H1 (cell line): Measurements from ENCODE around the gene PTPRG. TPM values are rescaled to one million over a fixed set of nuclear protein-coding genes. Genes with fewer than 3 reads are reported as not detected.

Source experiments
- CTCF ChIA-PET: fragments of 300-600 bp; sonication (Branson Sonifier 250); formaldehyde crosslinking; loops from one replicate; lab custom pipeline; 2021; ENCODE audit not compliant: partially characterized antibody; lab: Charles Lee
- POLR2A ChIA-PET: fragments of 300-600 bp; sonication (Branson Sonifier 250); formaldehyde crosslinking; loops from one replicate; lab custom pipeline; 2021; ENCODE audit warnings: inconsistent platforms; ENCODE audit not compliant: partially characterized antibody; lab: Charles Lee
- DNase-seq, 2 experiments: peaks; one replicate each; pipeline versions ENCODE4 v3.0.0 to v3.0.0-alpha.2; 2010 to 2022; ENCODE audit warnings: low spot score in 2 of 2, low read depth in 1 of 2, mixed read lengths in 1 of 2
- FAIRE-seq: peaks from 2 replicates; lab custom pipeline; 2011; peaks lifted over from hg19 to GRCh38; lab: Jason Lieb, UNC
- H2AFZ ChIP-seq: 2 replicates; pipeline ENCODE4 v1.8.1; 2012; ENCODE audit warnings: low read length, inconsistent platforms
- H2AK5ac ChIP-seq: 2 replicates; pipeline ENCODE4 v1.6.1; 2013; ENCODE audit warnings: low read depth, low read length
- H2BK120ac ChIP-seq: replicated peaks from 2 replicates; pipeline ENCODE3; 2013; ENCODE audit warnings: low read depth, low read length, inconsistent platforms
- H2BK12ac ChIP-seq: 2 replicates; pipeline ENCODE4 v1.6.1; 2013; ENCODE audit warnings: low read depth, low read length
- H2BK15ac ChIP-seq: 2 replicates; pipeline ENCODE4 v1.6.1; 2013; ENCODE audit warnings: low read length
- H2BK20ac ChIP-seq: 2 replicates; pipeline ENCODE4 v1.6.1; 2013; ENCODE audit warnings: low read length
- H2BK5ac ChIP-seq: 2 replicates; pipeline ENCODE4 v1.6.1; 2013; ENCODE audit warnings: low read depth, low read length
- H3K14ac ChIP-seq: 2 replicates; pipeline ENCODE4 v1.6.1; 2013; ENCODE audit warnings: inconsistent platforms; ENCODE audit not compliant: insufficient read length
- H3K18ac ChIP-seq: 2 replicates; pipeline ENCODE4 v1.6.1; 2013; ENCODE audit warnings: low read length; ENCODE audit errors: extremely low read depth
- H3K23ac ChIP-seq: 2 replicates; pipeline ENCODE4 v1.6.1; 2013; ENCODE audit warnings: inconsistent platforms; ENCODE audit not compliant: insufficient read length
- H3K23me2 ChIP-seq: 2 replicates; pipeline ENCODE4 v1.6.1; 2013; ENCODE audit warnings: low read depth, low read length
- H3K27ac ChIP-seq: 2 replicates; pipeline ENCODE4 v1.6.1; 2011; ENCODE audit warnings: low read depth, low read length, inconsistent platforms
- H3K27me3 ChIP-seq, 4 experiments: replicated peaks in 1 of 4; 1 replicate in 1 of 4; 2 replicates in 3 of 4; pipeline versions ENCODE4 v1.6.1 to v1.8.1; 2011 to 2013; ENCODE audit warnings: low read length in 3 of 4, mild to moderate bottlenecking in 3 of 4, inconsistent platforms in 2 of 4, mixed read lengths in 2 of 4, moderate library complexity in 1 of 4; ENCODE audit not compliant: control insufficient read depth in 3 of 4, insufficient read depth in 3 of 4; ENCODE audit errors: extremely low read depth in 1 of 4
- H3K36me3 ChIP-seq, 4 experiments: 2 replicates each; pipeline versions ENCODE4 v1.6.1 to v1.8.1; 2011 to 2013; ENCODE audit warnings: mild to moderate bottlenecking in 4 of 4, low read length in 3 of 4, moderate library complexity in 2 of 4, control low read depth in 1 of 4, inconsistent platforms in 1 of 4; ENCODE audit not compliant: insufficient read depth in 4 of 4, control insufficient read depth in 2 of 4
- H3K4ac ChIP-seq: replicated peaks from 2 replicates; pipeline ENCODE3; 2013; ENCODE audit warnings: low read length, low read depth, mixed read lengths, inconsistent platforms; ENCODE audit not compliant: insufficient read length
- H3K4me1 ChIP-seq, 4 experiments: replicated peaks in 1 of 4; 1 replicate in 1 of 4; 2 replicates in 3 of 4; pipeline versions ENCODE4 v1.6.1 to v1.8.1; 2011 to 2013; ENCODE audit warnings: low read length in 3 of 4, inconsistent platforms in 2 of 4, mixed read lengths in 1 of 4; ENCODE audit not compliant: insufficient read depth in 4 of 4, control insufficient read depth in 3 of 4
- H3K4me2 ChIP-seq, 2 experiments: 2 replicates each; pipeline versions ENCODE4 v1.6.1 to v1.8.1; 2011 to 2013; ENCODE audit warnings: low read depth in 2 of 2, low read length in 2 of 2, control low read depth in 1 of 2, inconsistent platforms in 1 of 2, mild to moderate bottlenecking in 1 of 2; ENCODE audit not compliant: insufficient read depth in 1 of 2
- H3K4me3 ChIP-seq, 4 experiments: fragments of 200-600, 300-600 bp in 1 of 4; sonication (generic), shearing (Covaris generic), sonication (Bioruptor Twin) in 1 of 4; 2 replicates each; pipeline versions ENCODE4 v1.5.1 to v1.8.1; 2011 to 2016; ENCODE audit warnings: low read length in 4 of 4, low read depth in 3 of 4, control low read depth in 2 of 4, inconsistent platforms in 2 of 4, mild to moderate bottlenecking in 2 of 4, mixed read lengths in 1 of 4, moderate library complexity in 1 of 4; ENCODE audit not compliant: insufficient read depth in 2 of 4; ENCODE audit errors: extremely low read depth in 1 of 4
- H3K56ac ChIP-seq: replicated peaks from 2 replicates; pipeline ENCODE3; 2013; ENCODE audit warnings: low read depth, mild to moderate bottlenecking, mixed read lengths, low read length, inconsistent platforms; ENCODE audit not compliant: insufficient read length
- H3K79me1 ChIP-seq: 2 replicates; pipeline ENCODE4 v1.6.1; 2013; ENCODE audit warnings: low read depth, low read length, control low read depth
- H3K79me2 ChIP-seq, 2 experiments: 2 replicates each; pipeline versions ENCODE4 v1.6.1 to v1.8.1; 2012 to 2013; ENCODE audit warnings: low read length in 2 of 2, mild to moderate bottlenecking in 2 of 2, inconsistent platforms in 1 of 2; ENCODE audit not compliant: insufficient read depth in 2 of 2, control insufficient read depth in 1 of 2
- H3K9ac ChIP-seq, 4 experiments: replicated peaks in 1 of 4; 1 replicate in 1 of 4; 2 replicates in 3 of 4; pipeline versions ENCODE4 v1.6.1 to v1.8.1; 2011 to 2013; ENCODE audit warnings: low read depth in 3 of 4, low read length in 3 of 4, control low read depth in 2 of 4, mild to moderate bottlenecking in 2 of 4, moderate library complexity in 2 of 4, inconsistent platforms in 1 of 4; ENCODE audit errors: extremely low read depth in 1 of 4
- H3K9me3 ChIP-seq, 2 experiments: 2 replicates each; pipeline versions ENCODE4 v1.6.1 to v1.8.1; 2012 to 2013; ENCODE audit warnings: mild to moderate bottlenecking in 2 of 2, moderate library complexity in 2 of 2, control low read depth in 1 of 2, inconsistent platforms in 1 of 2, low read depth in 1 of 2, low read length in 1 of 2, mixed read lengths in 1 of 2; ENCODE audit not compliant: insufficient read depth in 2 of 2
- H4K20me1 ChIP-seq, 2 experiments: replicated peaks in 1 of 2; 2 replicates each; pipeline versions ENCODE3 to v1.8.1; 2011 to 2013; ENCODE audit warnings: inconsistent platforms in 2 of 2, low read length in 2 of 2, mild to moderate bottlenecking in 1 of 2; ENCODE audit not compliant: insufficient read depth in 2 of 2, control insufficient read depth in 1 of 2
- H4K5ac ChIP-seq: 2 replicates; pipeline ENCODE4 v1.6.1; 2013; ENCODE audit warnings: low read length, low read depth, mixed read lengths, inconsistent platforms; ENCODE audit not compliant: insufficient read length
- H4K8ac ChIP-seq: 2 replicates; pipeline ENCODE4 v1.8.0; 2013; ENCODE audit warnings: mild to moderate bottlenecking, moderate library complexity, low read length, inconsistent platforms; ENCODE audit not compliant: insufficient read depth; ENCODE audit errors: extremely low read depth
- H4K91ac ChIP-seq: replicated peaks from 2 replicates; pipeline ENCODE3; 2013; ENCODE audit warnings: low read length, mixed read lengths, inconsistent platforms; ENCODE audit not compliant: insufficient read length
- CTBP2 ChIP-seq: IDR thresholded peaks from 2 replicates; pipeline ENCODE4 v1.7.0; 2011; ENCODE audit warnings: borderline replicate concordance, mild to moderate bottlenecking, moderate library complexity, mixed read lengths, low read length; ENCODE audit not compliant: insufficient read depth, insufficient read length
- SIX5 ChIP-seq: IDR thresholded peaks from 2 replicates; pipeline ENCODE4 v1.6.1; 2011; ENCODE audit warnings: mild to moderate bottlenecking, low read depth, low read length
- SP1 ChIP-seq: IDR thresholded peaks from 2 replicates; pipeline ENCODE4 v1.6.1; 2011; ENCODE audit warnings: low read depth, low read length
- SP4 ChIP-seq: IDR thresholded peaks from 2 replicates; pipeline ENCODE4 v1.6.1; 2012; ENCODE audit warnings: low read length, inconsistent platforms
- TCF12 ChIP-seq: IDR thresholded peaks from 2 replicates; pipeline ENCODE4 v1.6.1; 2011; ENCODE audit warnings: low read depth, mild to moderate bottlenecking, low read length
- WGBS, 2 experiments: shearing (Covaris generic) in 1 of 2; methylation state at CpG; one replicate each; pipeline versions ENCODE4 v1.1.6 to v1.1.7; 2013 to 2015; ENCODE audit warnings: low lambda C conversion rate in 2 of 2, mixed read lengths in 2 of 2, inconsistent platforms in 1 of 2, low coverage in 1 of 2, missing lambda C conversion rate in 1 of 2; ENCODE audit not compliant: insufficient replicate concordance in 2 of 2, insufficient coverage in 1 of 2, insufficient read length in 1 of 2; ENCODE audit errors: extremely low coverage in 1 of 2, missing lambda C conversion rate in 1 of 2; 5-methylcytosine and 5-hydroxymethylcytosine counted together
- polyA plus RNA-seq, 7 experiments: library from polyadenylated mRNA; depleted of rRNA in 3 of 7; stranded (reverse) in 5 of 7; unstranded in 2 of 7; fragments of >200 nt in 5 of 7; fragments of 200-250 nt in 2 of 7; gene quantifications; 1 replicate in 5 of 7; 2 replicates in 1 of 7; 4 replicates in 1 of 7; pipeline versions ENCODE4 v1.2.1 to v1.2.3, GENCODE V29; 2011 to 2013; ENCODE audit warnings: missing spikeins in 2 of 7, mixed read lengths in 2 of 7
- total RNA-seq: library from RNA; stranded (reverse); fragmentation: NEBNext Ultra II Directional; extraction: Animal tissue kit (Norgen Biotek cat#: 25700); gene quantifications from 2 replicates; pipeline ENCODE4 v1.2.1, GENCODE V29; 2021

PTPRG gene
- total and polyA plus RNA-seq, 2 of the 8 experiments (the other 6 are each of a cell fraction or from before 2014, with no cell fraction given) = 23.3 to 96.2 TPM

GRCh38 chr3:61559136-61559731 is 2.1 kb upstream of the PTPRG start:
- no peaks in the 10 kb centered on the region for H3K36me3 ChIP-seq
- H3K4ac ChIP-seq = peak overlapping the region; percentile 15
- H3K23ac ChIP-seq = no peak overlapping the region
- no peak overlapping the region for H3K27ac ChIP-seq
- peak overlapping the region; percentile 64; the same call in 1 of the 2 replicates for H3K18ac ChIP-seq
- peak overlapping the region; percentile 94; the same call in 1 of the 2 replicates for H2BK20ac ChIP-seq
- H2BK120ac ChIP-seq = peak overlapping the region; percentile 63
- DNase-seq = no peak
- no peak overlapping the region for H3K14ac ChIP-seq
- H4K91ac ChIP-seq = peak overlapping the region; percentile 50
- no peaks in the 10 kb centered on the region for H3K79me1 ChIP-seq
- POLR2A ChIA-PET = interaction anchor here (0.6 to 4.2 kb wide), 11 partner anchors 8 to 129 kb away, joined by 3 to 28 read pairs (median 4); no protein-coding TSS in a partner anchor
- peak overlapping the region; percentile 97 for H3K4me2 ChIP-seq
- peak overlapping the region in 3 of 4 experiments; percentile 80 to 98 (median 94); a peak in 4 of 8 replicates for H3K4me3 ChIP-seq
- no peak overlapping the region for H4K5ac ChIP-seq
- CTCF ChIA-PET = interaction anchor here (0.9 to 2.5 kb wide), 8 partner anchors 10 to 629 kb away, joined by 3 to 8 read pairs (median 4); no protein-coding TSS in a partner anchor
- H3K23me2 ChIP-seq = peaks cover 15% of the 10 kb centered on the region
- no peaks in the 10 kb centered on the region; a peak in 1 of 4 replicates for H3K9me3 ChIP-seq
- H3K56ac ChIP-seq = no peak overlapping the region
- FAIRE-seq = peak; percentile 50
- no peak overlapping the region; the same call in 1 of the 2 replicates for H2BK15ac ChIP-seq
- H2AK5ac ChIP-seq = peak overlapping the region; percentile 99
- no peak overlapping the region for H3K9ac ChIP-seq
- H4K20me1 ChIP-seq = peaks cover 11 to 12% of the 10 kb centered on the region in 2 experiments
- peaks cover 0 to 11% (median 5%) of the 10 kb centered on the region in 4 experiments; a peak in 4 of 7 replicates for H3K4me1 ChIP-seq
- no peaks in the 10 kb centered on the region; a peak in 1 of 7 replicates for H3K27me3 ChIP-seq
- H2BK12ac ChIP-seq = peak overlapping the region; percentile 93; the same call in 1 of the 2 replicates
- no peak for TF ChIP-seq TCF12
- TF ChIP-seq SP1 = no peak
- no peak for TF ChIP-seq SIX5
- TF ChIP-seq CTBP2 = no peak
- TF ChIP-seq SP4 = no peak
- H4K8ac ChIP-seq = no peak overlapping the region
- WGBS, 2 experiments = 58% methylated on average over 7 of the region's 7 CpGs; no CpG with 5 or more reads in 1 of the 2 experiments
- no peak overlapping the region; the same call in 1 of the 2 replicates for H2BK5ac ChIP-seq
- peaks cover 24 to 26% of the 10 kb centered on the region in 2 experiments for H3K79me2 ChIP-seq
- H2AFZ ChIP-seq = 0 out of 2 replicates have a peak overlapping the region, but pooled peaks have one; percentile 1
